HG02981 (cell line): ENCODE measurements around the gene GH2.
"Not testable (repeated sequence)": the region's sequence is repeated elsewhere in the genome, so short reads cannot be mapped to it uniquely, and the experiment has no call there.

Experiments used
- ATAC-seq: cut with Tn5 transposase; IDR thresholded peaks from one replicate; pipeline ENCODE4 v1.9.1; 2021; ENCODE audit warnings: mild to moderate bottlenecking, moderate library complexity; ENCODE audit not compliant: unreplicated experiment

The GH2 gene

GRCh38 chr17:63911657-63912100, 29.9 kb upstream of the GH2 start:
- no peak for ATAC-seq

GRCh38 chr17:63911041-63911635, 29.4 kb upstream of the GH2 start, which contains the start of gene CSHL1:
TSS of gene CSHL1 (minus strand) at chr17:63911258. CDS start at chr17:63911196, 62 bp downstream.
- ATAC-seq: no peak

GRCh38 chr17:63910096-63910495, 28.4 kb upstream of the GH2 start:
- no peak for ATAC-seq

- ATAC-seq: not testable (repeated sequence)
These were observed 27.8 kb upstream of the GH2 start for GRCh38 chr17:63909586-63909985.

GRCh38 chr17:63907161-63907778, 25.5 kb upstream of the GH2 start:
- not testable (repeated sequence) for ATAC-seq

- ATAC-seq: not testable (repeated sequence)
These were observed 23.1 kb upstream of the GH2 start for GRCh38 chr17:63904796-63905195.

- ATAC-seq: not testable (repeated sequence)
These were observed 22.1 kb upstream of the GH2 start for GRCh38 chr17:63903787-63904201.

- not testable (repeated sequence) for ATAC-seq
These were observed 20.2 kb upstream of the GH2 start for GRCh38 chr17:63901971-63902370.

GRCh38 chr17:63898899-63899798, 17.4 kb upstream of the GH2 start:
- ATAC-seq: not testable (repeated sequence)

- ATAC-seq: not testable (repeated sequence)
These were observed 15.0 kb upstream of the GH2 start, which contains the start of gene CSH1 for GRCh38 chr17:63896524-63897354. TSS of gene CSH1 (minus strand) at chr17:63896574. CDS start at chr17:63896511, 63 bp downstream.

- not testable (repeated sequence) for ATAC-seq
These were observed 13.1 kb upstream of the GH2 start for GRCh38 chr17:63894821-63895220.

- ATAC-seq: not testable (repeated sequence)
These were observed 12.3 kb upstream of the GH2 start for GRCh38 chr17:63894021-63894420.

- not testable (repeated sequence) for ATAC-seq
These were observed 10.7 kb upstream of the GH2 start for GRCh38 chr17:63892316-63893037.

GRCh38 chr17:63889026-63889848, 7.5 kb upstream of the GH2 start:
- ATAC-seq: not testable (repeated sequence)

GRCh38 chr17:63885119-63885518, 3.4 kb upstream of the GH2 start:
- not testable (repeated sequence) for ATAC-seq

- ATAC-seq: not testable (repeated sequence)
These were observed 932 bp upstream of the GH2 start for GRCh38 chr17:63882626-63883126.

- ATAC-seq: not testable (repeated sequence)
These were observed 407 bp downstream of the GH2 start for GRCh38 chr17:63881337-63881736.

- no peak for ATAC-seq
These were observed 1.0 kb downstream of the GH2 start for GRCh38 chr17:63880706-63881105.

- not testable (repeated sequence) for ATAC-seq
These were observed 3.3 kb downstream of the GH2 start for GRCh38 chr17:63878413-63878812.
